BJ (cell line): ENCODE results near the gene CRTC3. TPM values are rescaled to one million over a fixed set of nuclear protein-coding genes. Genes with fewer than 3 reads are reported as not detected.

Source experiments
- CTCF ChIA-PET: fragments of 350-600 bp; formaldehyde crosslinking; extraction: SDS; loops from one replicate; lab custom pipeline; 2021; ENCODE audit warnings: antibody characterized with exemption, inconsistent platforms; lab: Yijun Ruan, JAX
- POLR2A ChIA-PET: fragments of 300-600 bp; sonication (Branson Sonifier 250); formaldehyde crosslinking; extraction: SDS; loops from one replicate; lab custom pipeline; 2021; ENCODE audit warnings: antibody characterized with exemption; lab: Charles Lee
- DNase-seq: peaks from one replicate; pipeline ENCODE4 v3.0.0-alpha.2; 2011; ENCODE audit warnings: low read depth
- H3K27me3 ChIP-seq: 2 replicates; pipeline ENCODE4 v1.6.0; 2011; ENCODE audit warnings: low read length; ENCODE audit not compliant: control insufficient read depth, insufficient read depth
- H3K36me3 ChIP-seq: 2 replicates; pipeline ENCODE4 v1.5.1; 2011; ENCODE audit warnings: low read length; ENCODE audit not compliant: control insufficient read depth, insufficient read depth
- H3K4me3 ChIP-seq: 2 replicates; pipeline ENCODE4 v1.5.1; 2011; ENCODE audit warnings: low read depth, mild to moderate bottlenecking, control low read depth, low read length
- CTCF ChIP-seq: IDR thresholded peaks from 2 replicates; pipeline ENCODE4 v1.5.1; 2011; ENCODE audit warnings: low read depth, mild to moderate bottlenecking, control low read depth, inconsistent platforms, low read length, moderate library complexity; ENCODE audit not compliant: insufficient read depth
- polyA plus RNA-seq: library from polyadenylated mRNA; depleted of rRNA; stranded (reverse); fragments of >200 nt; gene quantifications from 2 replicates; pipeline ENCODE4 v1.2.3, GENCODE V29; 2011

The CRTC3 gene
- polyA plus RNA-seq, 1 experiment: 28.5 TPM

- DNase-seq: no peak
- Histone ChIP-seq H3K4me3 (no peak overlapping the region), H3K27me3 (no peaks in the 10 kb centered on the region), H3K36me3 (no peaks in the 10 kb centered on the region; the same call in 1 of the 2 replicates)
- TF ChIP-seq CTCF: no peak
- ChIA-PET POLR2A (no interaction called here), CTCF (interaction anchor here (1.1 kb wide), 1 partner anchor 31 kb away, joined by 3 read pairs; no protein-coding TSS in a partner anchor)
Measured at GRCh38 chr15:90588427-90588826, 58.7 kb downstream of the CRTC3 start.

- Histone ChIP-seq H3K4me3 (no peak overlapping the region), H3K36me3 (no peaks in the 10 kb centered on the region; the same call in none of the 2 replicates), H3K27me3 (no peaks in the 10 kb centered on the region)
- no peak for DNase-seq
- POLR2A ChIA-PET: no interaction called here
- CTCF ChIA-PET: interaction anchor here (1.2 to 1.6 kb wide), 2 partner anchors 11 to 271 kb away, joined by 5 to 8 read pairs; no protein-coding TSS in a partner anchor
- no peak for TF ChIP-seq CTCF
Measured at GRCh38 chr15:90591524-90591923, 61.8 kb downstream of the CRTC3 start.

- Histone ChIP-seq H3K36me3 (no peaks in the 10 kb centered on the region; the same call in none of the 2 replicates), H3K27me3 (no peaks in the 10 kb centered on the region), H3K4me3 (no peak overlapping the region)
- POLR2A ChIA-PET: no interaction called here
- TF ChIP-seq CTCF: no peak
- DNase-seq: peak; percentile 55
- CTCF ChIA-PET: interaction anchor here (1.2 kb wide), 1 partner anchor 12 kb away, joined by 5 read pairs; no protein-coding TSS in a partner anchor
Measured at GRCh38 chr15:90592131-90592881, 62.6 kb downstream of the CRTC3 start.

- TF ChIP-seq CTCF: no peak
- CTCF ChIA-PET: no interaction called here
- H3K36me3 ChIP-seq: no peaks in the 10 kb centered on the region; the same call in none of the 2 replicates
- H3K4me3 ChIP-seq: no peak overlapping the region
- H3K27me3 ChIP-seq: no peaks in the 10 kb centered on the region
- POLR2A ChIA-PET: no interaction called here
- no peak for DNase-seq
Measured at GRCh38 chr15:90593499-90594158, 63.9 kb downstream of the CRTC3 start.

GRCh38 chr15:90594301-90594738 is 64.6 kb downstream of the CRTC3 start:
- Histone ChIP-seq H3K4me3 (no peak overlapping the region), H3K36me3 (no peaks in the 10 kb centered on the region; the same call in none of the 2 replicates), H3K27me3 (no peaks in the 10 kb centered on the region)
- ChIA-PET CTCF (no interaction called here), POLR2A (no interaction called here)
- DNase-seq: no peak
- TF ChIP-seq CTCF: no peak
